ENCODE data around the gene SNAPIN.
A peak's percentile ranks its signal among the peaks of the same experiment; 100 is the strongest.

Gene SNAPIN

DNA sequence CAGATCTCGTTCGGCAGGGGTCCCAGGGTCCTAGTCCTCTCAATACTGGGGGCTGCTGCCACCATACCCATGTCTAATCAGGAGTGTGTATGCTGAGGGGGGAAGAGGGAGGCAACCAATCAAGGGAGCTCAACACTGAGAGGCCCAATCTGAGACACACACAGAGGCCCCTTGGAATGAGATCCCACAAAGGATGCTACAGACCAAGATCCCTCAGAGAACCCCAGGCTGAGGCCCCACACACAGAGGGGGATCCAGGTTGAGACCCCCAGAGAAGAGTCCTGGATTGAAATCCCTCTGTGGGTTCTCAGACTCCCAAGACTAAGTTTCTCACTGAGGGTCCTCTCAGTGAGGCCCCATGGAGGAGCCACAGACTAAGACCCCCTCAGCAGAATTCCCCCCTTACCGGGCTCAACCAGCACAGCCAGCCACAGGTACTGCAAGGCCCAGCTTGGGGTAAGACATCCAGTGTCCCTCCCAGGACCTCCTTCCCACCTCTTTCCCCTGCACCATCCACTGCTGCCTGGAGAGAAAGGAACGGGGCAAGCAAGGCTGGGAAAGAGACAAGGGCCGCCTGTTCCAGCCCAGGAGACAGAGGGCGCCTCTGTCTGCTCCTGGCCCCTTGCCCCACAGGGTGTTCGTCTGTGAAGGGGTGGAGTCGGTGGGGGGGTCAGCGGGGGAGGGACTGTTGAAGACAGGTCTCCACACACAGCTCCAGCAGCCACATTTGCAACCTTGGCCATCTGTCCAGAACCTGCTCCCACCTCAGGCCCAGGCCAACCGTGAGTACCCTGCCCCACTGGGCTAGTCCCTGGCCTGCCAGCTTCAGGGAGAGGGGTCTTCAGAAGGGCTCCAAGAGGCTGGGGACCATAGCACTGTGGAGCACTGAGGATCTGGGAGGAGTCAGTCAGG lies 30.5 kb upstream of the SNAPIN start, which contains the start of gene S100A1:
Gene S100A1, plus strand, starts transcription at position 720 of the 912 bp plus-strand sequence. CDS start 2,088 bp downstream, outside the sequence.
- DNase-seq = peak; percentile 52

DNA sequence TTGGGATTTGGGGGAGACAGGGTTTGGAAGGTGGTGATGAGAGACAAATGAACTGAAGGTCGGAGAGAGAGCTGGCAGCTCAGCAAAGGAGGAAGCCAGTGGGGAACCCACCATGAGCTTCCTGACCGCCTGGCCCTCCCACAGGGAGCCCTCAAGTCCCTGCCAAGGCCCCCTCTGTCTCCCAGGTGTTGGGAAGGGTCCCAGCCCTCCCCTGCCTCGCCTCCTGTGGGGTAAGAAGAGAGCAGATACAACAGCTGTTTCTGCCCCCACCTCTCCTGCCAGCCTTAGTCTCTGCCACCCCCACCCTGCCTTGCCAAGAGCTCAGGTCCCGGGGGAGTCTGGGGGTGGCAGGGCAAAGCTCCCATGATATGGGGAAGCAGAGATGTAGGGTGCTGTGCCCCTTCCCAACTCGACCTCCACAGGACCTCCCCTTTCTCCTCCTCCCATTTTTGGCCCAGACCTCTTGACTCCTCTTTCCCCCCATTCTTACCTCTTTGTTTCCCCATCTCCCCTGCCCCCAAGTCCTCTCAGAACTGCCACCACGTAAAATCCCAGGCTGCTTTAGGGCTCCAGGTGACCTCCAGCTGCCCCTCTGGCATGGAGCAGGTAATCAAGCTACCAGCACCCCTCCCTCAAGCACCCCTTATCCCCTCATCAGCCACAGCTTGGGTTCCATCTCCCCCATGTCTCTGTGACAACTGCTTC lies 29.7 kb upstream of the SNAPIN start:
- DNase-seq = peak; percentile 60

DNA sequence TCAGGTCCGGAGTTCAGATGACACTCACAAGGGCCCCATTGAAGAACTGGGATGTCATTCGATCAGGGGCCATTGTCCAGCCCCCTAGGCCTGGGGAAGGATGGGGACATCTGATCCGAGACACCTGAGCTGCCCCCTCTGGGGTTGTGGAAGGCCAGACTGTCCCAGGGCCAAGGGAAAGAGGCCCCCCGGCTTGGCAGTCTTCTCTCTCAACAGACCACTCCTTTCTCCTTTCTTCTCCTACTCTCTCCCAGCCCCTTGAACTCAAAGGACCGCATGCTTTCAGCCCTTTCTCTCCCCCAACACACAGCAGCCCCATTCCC lies 29.2 kb upstream of the SNAPIN start:
- DNase-seq = peak; percentile 44

DNA sequence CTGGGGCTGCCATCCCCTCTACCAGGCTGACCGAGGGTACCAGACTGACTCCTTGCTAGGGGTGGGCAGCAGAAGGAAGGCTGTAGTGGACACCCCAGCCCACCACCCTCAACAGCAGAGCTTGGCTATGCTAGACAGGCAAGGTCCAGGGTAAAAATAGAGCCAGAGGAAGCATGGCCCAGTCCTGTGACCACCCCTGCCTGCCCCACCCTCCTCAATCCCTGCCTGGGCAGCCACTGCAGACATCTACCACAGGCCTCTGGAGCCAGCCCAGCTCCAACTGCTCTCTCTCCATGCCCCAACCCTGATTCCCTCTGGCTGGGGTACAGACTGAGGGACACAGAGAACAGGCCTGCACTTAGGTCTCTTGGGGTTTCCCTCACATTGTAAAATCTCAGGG lies 28.5 kb upstream of the SNAPIN start:
- DNase-seq = no peak

DNA sequence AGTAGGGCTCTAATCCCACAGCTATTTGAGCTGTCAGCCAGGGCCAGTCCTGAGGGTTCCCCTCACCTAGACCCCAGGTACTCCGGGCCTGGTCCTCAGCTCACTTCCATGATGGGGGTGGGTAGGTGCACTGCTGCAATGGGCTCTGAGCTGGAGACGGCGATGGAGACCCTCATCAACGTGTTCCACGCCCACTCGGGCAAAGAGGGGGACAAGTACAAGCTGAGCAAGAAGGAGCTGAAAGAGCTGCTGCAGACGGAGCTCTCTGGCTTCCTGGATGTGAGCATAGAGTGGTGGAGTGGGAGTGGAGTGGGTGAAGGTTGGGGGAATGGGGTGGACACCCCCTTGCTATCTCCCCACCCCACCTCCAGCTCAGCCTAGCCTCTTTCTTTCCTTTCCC lies 28.1 kb upstream of the SNAPIN start:
- DNase-seq = no peak

DNA sequence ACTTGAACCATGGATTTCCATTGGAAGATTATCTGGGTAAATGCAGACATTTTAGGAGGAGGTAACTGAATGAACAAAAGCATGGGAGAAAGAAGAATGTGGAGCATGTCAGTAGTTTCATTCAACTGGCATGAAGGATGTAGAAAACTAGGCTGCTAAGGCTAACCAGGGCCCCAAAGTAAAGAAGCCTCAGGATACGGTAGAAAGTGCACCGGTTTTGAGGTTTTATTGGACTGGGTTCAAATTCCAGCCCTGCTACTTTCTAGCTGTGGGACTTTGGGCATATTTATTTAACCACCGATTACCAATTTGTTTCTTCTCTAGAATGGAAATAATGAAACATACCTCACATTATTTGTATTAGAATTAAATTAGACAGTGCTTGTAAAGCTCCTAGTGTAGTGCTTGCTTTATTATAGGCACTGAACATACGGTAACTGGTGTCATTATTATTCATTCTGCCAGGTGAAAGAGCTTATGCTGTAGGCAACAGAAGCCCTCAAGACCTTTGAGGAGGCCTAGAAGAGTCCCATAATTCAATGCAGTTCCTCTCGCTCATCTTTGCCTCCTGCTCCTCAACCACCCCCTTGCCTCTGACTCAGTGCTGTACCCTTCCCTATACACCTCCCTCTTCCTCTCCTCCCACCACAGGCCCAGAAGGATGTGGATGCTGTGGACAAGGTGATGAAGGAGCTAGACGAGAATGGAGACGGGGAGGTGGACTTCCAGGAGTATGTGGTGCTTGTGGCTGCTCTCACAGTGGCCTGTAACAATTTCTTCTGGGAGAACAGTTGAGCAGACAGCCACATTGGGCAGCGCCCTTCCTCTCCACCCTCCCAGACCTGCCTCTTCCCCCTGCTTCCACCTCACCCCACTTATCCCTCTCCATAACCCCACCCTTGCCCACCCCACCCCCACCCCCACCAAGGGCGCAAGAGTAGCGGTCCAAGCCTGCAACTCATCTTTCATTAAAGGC lies 27.2 kb upstream of the SNAPIN start:
- DNase-seq = no peak

DNA sequence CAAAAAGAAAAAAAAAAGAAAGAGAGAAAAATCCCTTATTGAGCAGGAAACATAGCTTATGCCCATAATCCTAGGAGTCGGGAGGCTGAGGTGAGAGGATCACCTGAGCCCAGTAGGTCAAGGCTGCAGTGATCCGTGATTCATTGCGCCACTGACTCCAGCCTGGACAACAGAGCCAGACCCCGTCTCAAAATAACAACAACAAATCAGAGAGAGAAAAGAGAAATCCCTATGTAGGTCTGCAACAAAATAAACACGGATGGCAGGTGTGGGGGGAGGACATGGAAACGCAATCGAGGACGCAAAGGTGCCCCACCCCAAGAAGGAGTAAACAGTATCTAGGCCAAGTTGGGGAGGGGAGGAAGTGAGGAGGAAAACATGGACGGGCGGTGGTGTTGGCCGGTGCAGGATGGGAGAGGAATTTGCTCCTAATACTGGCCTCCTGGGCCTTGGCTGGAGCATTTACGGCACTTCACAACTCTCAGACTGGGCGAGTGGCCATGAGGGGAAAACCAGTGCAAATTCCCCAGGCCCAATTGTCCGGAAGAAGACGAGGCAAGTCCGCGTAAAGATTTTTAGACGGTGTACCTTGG lies 25.2 kb upstream of the SNAPIN start:
- no peak for DNase-seq

DNA sequence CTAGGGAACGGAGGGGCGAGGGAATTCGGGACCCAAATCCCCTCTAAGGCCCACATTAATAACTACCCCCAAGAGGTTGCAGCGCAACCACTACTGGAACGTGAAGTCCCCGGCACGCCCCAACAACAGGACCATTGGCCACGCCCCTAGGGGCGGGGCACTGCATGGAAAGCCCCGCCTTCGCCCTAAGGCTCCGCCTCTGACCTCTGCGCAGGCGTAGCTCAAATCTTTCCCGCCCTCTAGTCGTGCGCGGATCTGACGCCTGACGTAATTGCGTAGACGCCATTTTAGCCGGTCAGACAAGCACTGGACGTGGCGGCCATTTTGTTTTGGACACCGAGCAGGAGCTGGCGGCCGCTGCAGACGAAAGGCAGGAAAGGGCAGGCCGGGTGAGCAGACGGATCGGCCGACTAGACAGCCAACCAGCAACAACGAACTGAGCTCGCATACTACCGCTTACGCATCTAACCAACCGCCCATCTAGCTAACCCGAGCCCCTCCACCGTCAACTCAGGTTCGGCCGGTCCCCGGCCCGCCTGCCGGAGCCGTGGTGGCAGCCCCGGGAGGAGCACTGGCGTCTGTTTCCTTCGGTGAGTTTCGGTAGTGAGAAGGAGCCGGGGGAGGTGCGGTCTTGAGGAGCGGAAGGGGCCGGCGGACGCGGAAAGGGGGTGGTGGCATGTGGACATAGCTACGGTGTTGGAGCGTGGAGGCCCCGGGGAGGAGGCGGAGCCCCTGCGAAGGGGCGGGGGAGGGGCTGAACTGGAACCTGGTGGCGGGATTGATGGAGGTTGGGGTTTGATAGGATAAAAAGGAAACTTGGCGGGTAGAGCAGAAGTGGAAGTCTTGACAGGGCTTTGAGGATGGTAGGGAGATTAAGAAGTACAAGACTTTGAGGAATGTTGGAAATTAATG lies 24.5 kb upstream of the SNAPIN start, which contains the start of gene CHTOP:
Gene CHTOP, plus strand, starts transcription at position 313 of the 912 bp plus-strand sequence. CDS start 2,523 bp downstream, outside the sequence.
- peak; percentile 99 for DNase-seq

DNA sequence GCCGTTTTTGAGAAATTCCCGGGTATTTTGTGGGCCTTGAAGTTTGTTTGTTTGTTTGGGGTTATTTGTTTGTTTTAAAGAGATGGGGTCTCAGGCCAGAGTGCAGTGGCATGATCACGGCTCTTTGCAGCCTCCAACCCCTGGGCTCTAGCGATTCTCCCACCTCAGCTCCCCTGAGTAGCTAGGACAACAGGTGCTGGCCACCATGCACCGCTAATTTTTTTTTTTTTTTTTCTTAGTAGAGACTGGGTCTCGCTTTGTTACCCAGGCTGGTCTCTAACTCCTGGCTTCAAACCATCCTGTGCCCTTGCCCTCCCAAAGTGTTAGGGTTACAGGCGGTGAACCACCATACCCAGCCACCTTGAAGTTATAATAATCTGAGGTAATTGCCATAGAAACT lies 22.6 kb upstream of the SNAPIN start:
- DNase-seq = no peak

DNA sequence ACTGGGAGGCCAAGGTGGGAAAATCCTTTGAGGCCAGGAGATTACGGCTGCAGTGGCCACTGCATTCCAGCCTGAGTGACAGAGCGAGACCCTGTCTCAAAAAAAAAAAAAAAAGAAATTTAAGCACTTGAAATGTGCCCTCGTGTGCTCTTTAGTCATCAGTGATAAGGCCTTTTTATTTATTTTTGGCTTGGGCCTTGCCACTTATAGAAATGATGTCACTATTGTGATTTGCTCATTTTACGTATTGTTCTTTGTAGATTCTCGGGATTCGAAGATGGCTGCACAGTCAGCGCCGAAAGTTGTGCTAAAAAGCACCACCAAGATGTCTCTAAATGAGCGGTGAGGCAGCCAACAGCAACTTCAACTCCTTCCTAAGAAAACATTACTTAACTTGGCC lies 22.2 kb upstream of the SNAPIN start:
- DNase-seq = no peak

DNA sequence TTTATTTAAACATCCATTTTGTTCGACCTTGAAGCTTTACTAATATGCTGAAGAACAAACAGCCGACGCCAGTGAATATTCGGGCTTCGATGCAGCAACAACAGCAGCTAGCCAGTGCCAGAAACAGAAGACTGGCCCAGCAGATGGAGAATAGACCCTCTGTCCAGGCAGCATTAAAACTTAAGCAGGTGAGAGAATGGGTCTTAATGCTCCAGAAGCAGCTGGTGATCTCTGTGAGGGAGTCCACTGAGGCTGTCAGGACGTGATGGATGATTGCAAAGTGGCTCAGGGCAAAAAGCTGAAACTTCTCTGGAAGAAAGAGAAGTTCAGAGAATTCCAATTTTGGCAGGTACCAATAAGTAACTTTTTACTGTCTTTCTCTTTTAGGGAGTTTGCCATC lies 20.2 kb upstream of the SNAPIN start:
- peak; percentile 16 for DNase-seq

DNA sequence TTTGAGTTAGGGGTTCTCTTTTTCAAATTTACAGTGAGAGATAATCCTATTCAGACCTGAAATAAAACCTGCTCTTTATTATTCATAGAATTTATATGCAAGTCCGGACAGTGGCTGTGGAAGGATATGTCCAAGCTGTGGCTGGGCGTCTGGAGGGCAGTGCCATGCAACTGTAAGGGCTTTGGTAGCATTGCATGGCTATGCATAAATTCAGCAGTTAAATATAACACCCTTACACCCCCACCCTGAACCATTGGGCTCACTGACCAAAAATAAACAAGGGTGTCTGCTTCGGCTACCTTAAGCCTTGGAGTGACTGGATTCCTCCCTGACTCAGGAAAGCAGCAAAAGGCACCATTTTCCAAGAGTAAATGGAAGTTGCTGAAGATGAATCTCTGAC lies 19.2 kb upstream of the SNAPIN start:
- DNase-seq = peak; percentile 10

DNA sequence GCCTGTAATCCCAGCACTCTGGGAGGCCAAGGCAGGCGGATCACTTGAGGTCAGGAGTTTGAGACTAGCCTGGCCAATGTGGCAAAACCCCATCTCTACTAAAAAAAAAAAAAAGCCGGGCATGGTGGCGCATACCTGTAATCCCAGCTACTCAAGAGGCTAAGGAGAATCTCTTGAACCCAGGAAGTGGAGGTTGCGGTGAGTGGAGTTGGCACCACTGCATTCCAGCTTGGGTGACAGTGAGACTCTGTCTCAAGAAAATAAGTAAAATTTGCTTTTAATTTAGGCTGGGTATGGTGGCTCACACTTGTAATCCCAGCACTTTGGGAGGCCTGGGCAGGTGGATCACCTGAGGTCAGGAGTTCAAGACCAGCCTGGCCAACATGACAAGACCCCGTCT lies 18.3 kb upstream of the SNAPIN start:
- DNase-seq = peak; percentile 8

DNA sequence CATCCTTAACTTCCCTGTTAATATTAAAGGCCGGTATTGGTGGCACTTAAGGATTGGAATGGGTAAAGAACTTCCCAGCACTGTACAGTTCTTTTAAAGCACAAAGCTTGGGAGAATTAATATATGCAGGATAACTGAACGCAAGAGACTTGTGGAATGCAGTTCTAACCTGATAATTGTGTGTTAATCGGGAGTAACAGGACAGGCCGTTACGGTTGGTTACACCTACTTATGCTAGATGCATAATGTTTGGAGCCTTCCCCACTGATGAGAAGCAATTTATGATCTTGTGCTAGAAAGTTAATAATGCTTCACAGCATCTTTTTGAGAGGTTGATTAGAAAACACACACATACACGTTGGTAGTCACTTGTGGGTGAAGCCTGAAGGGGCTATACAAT lies 17.6 kb upstream of the SNAPIN start:
- no peak for DNase-seq

DNA sequence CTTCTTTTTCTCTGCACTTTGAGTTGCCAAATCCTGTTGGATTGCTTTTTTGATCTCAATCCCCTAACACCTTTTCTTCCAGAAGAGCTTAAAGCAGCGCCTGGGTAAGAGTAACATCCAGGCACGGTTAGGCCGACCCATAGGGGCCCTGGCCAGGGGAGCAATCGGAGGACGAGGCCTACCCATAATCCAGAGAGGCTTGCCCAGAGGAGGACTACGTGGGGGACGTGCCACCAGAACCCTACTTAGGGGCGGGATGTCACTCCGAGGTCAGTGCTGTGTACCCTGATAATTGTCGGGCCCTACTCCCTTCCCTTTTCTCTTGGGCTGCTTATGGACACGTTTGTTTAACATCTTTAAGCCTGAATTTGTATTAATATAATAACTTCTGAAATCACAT lies 16.3 kb upstream of the SNAPIN start:
- DNase-seq = peak; percentile 30

DNA sequence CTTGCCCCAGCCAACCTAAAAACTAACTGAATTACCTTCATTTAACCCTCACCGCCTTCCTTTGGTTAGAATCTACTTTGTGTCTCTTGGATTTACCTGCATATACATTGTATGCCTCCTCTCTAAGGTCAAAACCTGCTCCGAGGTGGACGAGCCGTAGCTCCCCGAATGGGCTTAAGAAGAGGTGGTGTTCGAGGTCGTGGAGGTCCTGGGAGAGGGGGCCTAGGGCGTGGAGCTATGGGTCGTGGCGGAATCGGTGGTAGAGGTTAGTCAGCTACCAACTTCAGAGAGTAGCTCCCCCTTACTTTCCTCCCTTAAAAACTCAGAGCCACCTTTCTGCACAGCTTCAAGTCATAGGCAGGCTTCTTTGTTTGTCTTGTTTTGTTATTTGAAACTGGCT lies 15.4 kb upstream of the SNAPIN start:
- DNase-seq = peak; percentile 61

DNA sequence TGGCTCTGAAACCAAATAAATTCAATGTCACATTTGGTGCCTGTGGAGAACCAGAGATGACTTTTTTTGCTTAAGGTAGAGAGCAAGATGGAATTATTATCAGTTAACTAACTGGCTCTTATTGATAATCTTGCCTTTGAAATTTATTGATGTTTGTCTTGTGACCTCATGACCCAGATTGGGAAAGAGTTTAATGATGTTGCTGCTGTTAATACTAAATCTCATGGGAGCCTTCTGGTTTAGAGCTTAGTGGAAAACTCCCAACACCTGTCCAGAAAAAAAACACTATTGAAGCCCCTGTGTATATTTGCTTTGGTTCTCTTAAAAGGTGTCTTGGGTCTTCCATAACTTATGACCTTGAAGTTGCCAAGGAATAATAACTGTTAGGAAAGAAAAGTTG lies 14.7 kb upstream of the SNAPIN start:
- DNase-seq = no peak

DNA sequence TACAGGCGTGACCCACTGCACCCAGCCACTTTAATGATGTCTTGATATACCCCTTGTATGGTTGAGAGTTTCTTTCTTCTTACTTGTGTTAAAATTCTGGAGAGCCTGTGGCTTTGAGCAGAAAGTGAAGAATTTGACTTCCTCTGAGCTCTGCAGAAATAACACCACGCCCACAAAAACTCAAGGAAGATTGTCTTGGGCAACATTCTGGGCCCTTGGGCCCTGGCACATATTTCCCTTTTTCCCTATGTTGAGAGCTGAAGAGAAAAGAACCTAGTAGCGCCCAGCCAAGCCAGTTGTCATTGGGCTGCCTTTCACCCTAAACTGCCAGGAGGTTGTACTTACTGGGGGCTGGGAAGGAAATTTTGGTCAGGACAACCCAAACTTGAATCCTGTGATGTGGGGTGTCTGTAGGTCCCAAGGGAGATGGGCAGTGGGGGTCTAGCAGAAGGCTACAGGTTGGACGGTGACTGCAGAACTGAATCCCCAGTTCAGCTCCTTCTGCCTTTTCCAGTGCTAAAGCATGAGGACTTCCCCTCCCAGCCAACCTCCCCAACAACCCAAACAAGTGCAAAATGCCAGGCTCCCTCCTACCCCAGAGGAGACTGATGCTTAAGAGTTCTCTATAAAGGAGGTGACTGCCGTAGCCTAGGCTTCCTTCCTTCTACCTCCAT lies 11.7 kb upstream of the SNAPIN start:
- peak; percentile 25 for DNase-seq

DNA sequence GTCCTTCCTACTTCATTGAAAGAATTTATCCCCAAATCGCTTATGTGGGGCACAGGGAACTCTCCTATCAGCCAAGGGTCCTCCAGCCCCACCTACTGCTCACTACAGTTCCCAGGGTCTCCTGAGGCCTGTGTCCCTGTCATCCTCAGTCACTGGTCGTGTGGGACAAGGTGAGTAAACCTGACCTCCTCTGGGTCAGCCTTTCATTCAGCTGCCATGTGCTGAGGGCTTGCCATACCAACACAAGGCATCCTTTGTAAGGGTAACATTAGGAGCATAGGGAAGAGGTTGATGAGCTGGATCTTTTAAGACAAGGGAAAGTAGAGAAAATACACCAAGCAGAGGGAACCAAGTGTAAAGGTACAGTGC lies 11.2 kb upstream of the SNAPIN start:
- peak; percentile 36 for DNase-seq

DNA sequence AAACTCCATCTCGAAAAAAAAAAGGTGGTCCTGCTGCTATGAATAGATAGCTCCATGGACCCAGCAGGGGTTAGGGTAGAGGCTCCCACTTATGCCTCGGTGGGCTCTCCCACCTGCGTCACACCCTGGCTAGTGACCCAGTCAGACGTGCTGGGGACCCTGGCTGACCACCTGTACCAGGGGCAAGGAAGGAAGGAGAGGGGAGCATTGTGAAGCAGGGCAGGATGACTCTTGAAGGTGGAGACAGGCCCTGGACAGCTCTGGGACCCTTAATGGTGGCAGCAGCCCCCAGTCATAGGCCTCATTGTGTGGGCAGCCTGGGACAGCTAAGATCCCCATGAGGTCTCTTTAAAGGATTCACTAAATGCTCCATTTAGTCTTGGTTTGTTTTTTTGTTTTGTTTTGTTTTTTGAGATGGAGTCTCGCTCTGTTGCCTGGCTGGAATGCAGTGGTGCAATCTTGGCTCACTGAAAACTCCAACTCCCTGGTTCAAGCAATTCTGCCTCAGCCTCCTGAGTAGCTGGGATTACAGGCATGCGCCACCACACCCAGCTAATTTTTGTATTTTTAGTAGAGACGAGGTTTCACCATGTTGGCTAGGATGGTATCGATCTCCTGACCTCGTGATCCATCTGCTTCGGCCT lies 10.4 kb upstream of the SNAPIN start:
- DNase-seq = peak; percentile 33

Data from activated effector memory CD4-positive, alpha-beta T cell treated with anti-CD3 and anti-CD28 coated beads, Interleukin-2, amount 50 U/mL, for 16 hours (primary cell).